HG02840 (cell line): Measurements from ENCODE around the gene ZEB2.
A peak's percentile ranks its signal among the peaks of the same experiment; 100 is the strongest.

Experiments used
- ATAC-seq: cut with Tn5 transposase; IDR thresholded peaks from one replicate; pipeline ENCODE4 v1.9.1; 2021; ENCODE audit warnings: mild to moderate bottlenecking, moderate library complexity, moderate number of reproducible peaks; ENCODE audit not compliant: unreplicated experiment, low FRiP score

The ZEB2 gene

DNA sequence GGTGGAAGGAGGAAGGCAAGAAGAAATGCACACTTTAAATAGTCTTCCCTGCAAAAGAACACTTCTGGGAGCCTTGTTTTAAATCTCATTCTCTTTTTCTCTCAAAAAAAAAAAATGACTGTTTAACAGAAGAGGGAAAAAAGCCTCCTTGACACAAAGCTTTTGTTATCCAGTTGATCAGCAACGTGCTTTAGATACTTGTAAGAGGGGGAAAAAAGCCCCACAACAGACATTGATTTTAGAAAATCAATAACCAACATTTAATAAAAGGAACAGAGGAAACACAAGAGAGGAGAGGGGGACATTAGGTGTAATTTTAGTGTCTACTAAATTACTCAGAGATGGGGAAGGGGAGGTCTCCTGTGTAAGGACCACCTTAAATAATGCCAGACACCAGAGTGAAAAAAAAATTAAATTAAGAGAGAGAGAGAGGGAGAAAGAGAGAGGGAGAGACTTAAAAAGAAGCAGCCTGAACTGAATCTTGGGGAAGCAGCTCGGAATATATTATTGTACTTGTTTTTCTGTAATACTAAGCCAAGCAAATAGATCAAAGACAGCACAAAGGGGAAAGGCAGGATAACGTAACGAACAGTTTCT, 4.7 kb downstream of the ZEB2 start:
- ATAC-seq, result no peak

DNA sequence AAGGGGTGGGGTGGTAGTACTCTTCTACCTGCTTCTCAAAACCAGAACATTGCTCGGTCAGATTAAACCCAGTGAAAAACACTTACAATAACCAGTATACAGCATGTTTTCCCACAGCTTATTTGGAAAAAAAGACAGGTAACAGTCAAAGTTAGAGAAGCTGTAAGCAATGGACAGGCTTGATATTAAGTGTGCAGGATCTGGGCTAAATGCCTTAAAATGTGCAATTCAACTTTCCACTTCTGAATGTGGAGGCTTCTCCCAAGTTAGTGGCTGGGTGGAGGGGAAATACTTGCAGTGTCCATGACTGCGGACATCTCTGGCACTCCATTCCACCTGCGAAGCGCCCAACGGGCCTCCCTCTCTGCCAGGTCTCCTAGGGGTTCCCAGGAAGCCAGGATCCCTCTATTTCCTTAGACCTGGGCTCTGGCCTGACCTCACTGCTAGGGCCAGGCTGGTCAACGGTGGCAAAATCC, 5.3 kb downstream of the ZEB2 start:
- no peak for ATAC-seq

GRCh38 chr2:144513388-144514101, 6.4 kb downstream of the ZEB2 start:
- no peak for ATAC-seq

DNA sequence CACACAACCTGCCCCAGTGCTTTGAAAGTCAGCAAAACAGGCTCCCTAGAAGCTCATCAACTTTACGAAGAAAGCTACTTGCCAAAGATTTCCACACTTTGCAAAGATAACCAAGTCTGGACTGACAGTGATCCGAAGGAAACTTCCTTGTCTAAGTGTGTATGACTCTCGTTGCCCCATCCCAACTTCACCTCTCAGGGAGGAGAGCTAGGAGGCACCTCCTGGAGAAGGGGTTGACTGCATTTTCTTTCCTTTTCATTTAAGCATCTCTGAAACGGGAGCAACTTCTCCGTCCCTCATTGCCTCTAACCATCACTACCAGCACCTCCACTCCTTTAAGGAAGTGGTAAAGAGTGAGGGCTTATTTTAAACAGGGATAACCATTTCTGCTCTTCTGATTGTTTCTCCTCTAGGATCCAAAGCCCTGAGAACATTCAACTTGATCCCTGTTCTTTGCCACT, 7.0 kb downstream of the ZEB2 start:
- no peak for ATAC-seq

GRCh38 chr2:144512470-144512869, 7.4 kb downstream of the ZEB2 start:
- no peak for ATAC-seq

DNA sequence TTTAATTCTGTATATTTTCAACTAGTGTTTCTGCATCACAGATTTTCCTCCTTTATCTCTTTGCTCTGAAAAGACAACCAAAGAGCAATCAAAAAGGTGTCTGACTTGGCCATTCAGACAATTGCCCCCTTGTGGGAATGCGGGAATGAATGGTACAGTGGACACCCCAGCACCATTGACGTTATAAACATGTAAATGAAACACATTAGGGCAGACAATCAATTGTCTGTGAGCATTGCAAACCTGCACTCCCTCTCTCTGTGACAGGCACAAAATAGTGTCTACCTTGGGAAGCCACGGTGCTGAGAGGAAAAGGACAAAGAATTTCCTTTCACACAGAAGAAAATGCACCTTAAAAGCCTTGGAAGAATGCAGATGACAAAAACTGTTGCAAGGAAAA, 8.0 kb downstream of the ZEB2 start:
- no peak for ATAC-seq

DNA sequence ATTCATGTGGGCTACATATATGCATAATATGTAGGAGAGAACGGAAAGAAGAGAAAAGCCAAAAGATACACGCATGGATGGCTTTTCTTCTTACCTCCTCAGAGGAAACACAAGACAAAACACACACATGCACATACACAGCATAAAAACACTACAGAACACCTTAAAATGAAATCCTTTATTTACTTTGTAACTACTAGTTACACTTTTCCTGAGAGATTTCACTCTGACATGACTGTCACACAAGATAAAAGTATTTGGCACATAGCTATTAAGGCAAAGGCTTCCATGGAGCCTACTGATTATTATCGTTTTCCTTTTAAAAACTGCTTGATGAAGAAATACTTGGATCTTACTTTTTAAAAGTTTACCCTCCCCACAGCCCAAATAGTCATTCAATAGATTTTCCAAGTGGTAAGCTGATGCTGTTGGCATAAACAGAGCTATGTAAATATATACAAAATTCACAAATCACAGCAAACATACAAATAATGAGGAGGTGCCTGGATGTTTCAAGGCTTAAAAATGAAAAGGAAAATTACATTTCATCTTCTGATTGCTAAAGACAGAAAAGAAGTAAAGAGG, 8.6 kb downstream of the ZEB2 start:
- ATAC-seq, result no peak

DNA sequence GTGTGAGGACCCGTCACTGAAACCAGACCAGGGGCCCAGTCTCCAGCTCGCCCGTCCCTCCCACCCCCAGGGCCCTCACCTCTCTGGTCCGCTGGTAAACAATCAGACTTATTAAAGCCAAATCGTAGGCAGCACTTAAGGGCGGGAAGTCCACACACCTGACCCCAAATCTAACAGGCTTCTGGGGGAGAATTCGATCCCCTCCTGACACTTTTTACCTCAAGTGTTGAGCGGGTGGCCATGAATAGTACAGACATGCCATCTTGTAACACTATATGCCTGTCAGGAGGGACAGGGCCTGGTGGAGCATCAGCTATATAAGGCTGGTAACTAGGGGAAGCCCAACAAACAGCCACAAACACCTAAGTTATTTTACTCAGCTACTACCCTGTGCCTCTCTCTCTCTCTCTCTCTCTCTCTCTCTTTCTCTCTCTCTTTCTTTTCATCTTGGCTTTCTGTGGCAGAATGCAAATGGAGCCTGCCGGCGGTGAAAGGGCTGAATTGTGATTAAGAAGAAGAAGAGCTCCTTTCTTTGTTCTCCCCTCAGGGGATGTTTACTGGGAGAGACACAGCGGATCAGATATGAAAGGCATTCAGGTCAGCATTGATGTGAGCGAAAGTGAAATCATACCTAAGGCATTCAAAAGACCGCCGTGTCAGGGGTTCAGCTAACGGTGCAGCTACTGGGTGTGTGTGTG, 9.5 kb downstream of the ZEB2 start:
- ATAC-seq, result peak; percentile 60

GRCh38 chr2:144509879-144510221, 10.1 kb downstream of the ZEB2 start:
- no peak for ATAC-seq

- ATAC-seq, result no peak
Observed at GRCh38 chr2:144509001-144509878, 10.7 kb downstream of the ZEB2 start.

DNA sequence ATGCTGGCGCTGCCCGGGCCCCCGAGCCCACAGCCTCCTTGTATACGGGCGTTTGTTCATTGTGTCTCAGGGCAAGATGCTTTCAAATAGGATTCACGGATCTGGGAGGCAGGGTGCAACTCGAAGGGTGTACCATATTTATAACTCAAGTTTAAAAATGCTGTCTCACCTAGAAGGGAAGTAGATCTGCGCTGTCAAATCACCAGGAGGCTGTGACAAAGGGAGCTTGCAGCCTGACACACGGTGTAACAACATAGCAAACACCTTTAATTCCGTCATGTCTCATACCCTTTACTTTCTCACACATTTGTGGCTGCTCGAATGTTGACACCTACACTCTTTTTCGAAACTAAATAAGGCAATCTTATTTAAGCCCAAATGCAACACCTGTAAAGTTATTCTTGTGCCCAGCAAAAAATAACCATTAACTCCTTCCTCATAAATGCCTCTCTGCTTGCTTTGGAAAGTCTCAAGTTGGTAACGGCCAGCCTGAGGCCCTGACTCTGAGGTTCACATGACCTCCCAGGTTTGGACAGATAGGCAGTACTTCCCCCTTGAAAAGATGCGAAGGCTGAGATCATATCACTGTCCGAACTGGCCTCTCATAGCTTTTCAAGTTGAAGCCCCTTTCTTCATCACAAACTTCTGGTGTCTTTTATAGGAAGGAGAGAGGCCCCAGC, 11.6 kb downstream of the ZEB2 start:
- no peak for ATAC-seq

- ATAC-seq, result no peak
Observed at GRCh38 chr2:144507441-144508171, 12.3 kb downstream of the ZEB2 start.

- no peak for ATAC-seq
Observed at GRCh38 chr2:144505245-144505831, 14.6 kb downstream of the ZEB2 start.

DNA sequence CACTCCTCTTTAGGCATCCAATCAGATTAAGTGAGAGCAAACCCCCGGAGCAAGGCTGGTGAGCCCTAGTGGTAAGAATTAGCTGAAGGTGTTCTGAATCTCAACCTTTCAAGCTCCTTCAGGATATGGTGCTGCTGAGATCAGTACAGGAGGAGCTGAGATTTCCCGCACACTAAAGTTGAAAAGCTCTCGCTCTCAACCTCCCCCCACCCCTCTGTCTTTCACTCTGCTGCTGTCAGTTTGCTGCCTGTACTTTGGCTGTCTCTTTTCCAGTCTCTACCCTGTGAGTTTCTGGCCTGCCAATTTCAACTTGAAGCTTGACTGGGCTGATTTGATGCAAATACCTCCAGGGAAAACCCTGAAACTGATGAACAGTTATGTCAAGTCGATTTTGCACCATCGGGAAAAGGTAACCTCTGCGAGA, 15.7 kb downstream of the ZEB2 start:
- no peak for ATAC-seq

- ATAC-seq, result no peak
Observed at GRCh38 chr2:144503242-144503641, 16.7 kb downstream of the ZEB2 start.

GRCh38 chr2:144502369-144502768, 17.6 kb downstream of the ZEB2 start:
- ATAC-seq, result no peak

DNA sequence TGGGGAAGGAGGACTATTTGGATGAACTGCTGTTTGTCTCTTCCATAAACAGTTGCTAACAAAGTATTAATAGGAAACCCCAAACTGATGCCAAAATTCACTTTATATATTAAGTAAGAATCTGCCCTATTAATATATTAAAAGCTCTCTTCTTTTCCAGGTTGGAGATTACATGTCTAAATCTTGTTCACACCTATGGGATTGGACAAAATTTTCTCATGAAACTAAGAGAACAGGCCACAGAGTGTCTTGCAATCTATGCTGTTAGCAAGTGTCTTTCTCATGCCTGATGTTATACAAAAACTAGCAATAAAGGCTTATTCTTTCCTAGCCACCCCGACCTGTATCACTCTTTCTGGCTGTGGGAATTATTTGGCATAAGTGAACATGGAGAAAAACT, 18.3 kb downstream of the ZEB2 start:
- no peak for ATAC-seq

- no peak for ATAC-seq
Observed at GRCh38 chr2:144501118-144501517, 18.8 kb downstream of the ZEB2 start.

DNA sequence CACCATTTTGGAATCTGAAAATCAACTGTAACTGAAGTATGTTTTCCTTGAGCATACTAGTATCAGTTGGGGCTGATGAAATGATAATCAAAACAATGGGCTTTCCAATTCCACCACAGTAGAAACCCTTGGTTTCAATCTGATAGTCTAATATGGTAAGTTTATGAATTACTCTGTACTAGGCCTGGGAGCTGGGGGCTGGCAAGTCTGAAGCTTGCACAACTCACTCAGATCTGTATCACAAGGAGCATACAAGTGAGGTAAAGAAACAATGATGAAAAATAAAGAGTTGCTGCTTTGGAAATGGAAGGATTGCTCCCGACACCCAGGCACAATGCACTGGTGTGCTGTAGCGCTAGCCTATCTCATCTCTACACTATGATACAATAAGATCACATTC, 19.4 kb downstream of the ZEB2 start:
- ATAC-seq, result no peak
